OCI-LY1 (cell line): ENCODE measurements around the gene FTO.

ENCODE experiments used
- H2AFZ ChIP-seq: fragments of 200-600 bp; sonication (generic), shearing (Covaris generic); 2 replicates; pipeline ENCODE4 v1.6.0; 2014; ENCODE audit warnings: antibody characterized with exemption, mild to moderate bottlenecking, low read length
- H3F3A ChIP-seq: fragments of 200-600 bp; sonication (generic), shearing (Covaris generic); 2 replicates; pipeline ENCODE4 v1.6.0; 2014; ENCODE audit warnings: mild to moderate bottlenecking, antibody characterized with exemption, low read length, moderate library complexity; ENCODE audit not compliant: insufficient read depth
- H3K27ac ChIP-seq: fragments of 200-600 bp; sonication (generic); 2 replicates; pipeline ENCODE4 v1.5.1; 2014; ENCODE audit warnings: low read length, mixed run types, mild to moderate bottlenecking, low read depth; ENCODE audit not compliant: poor library complexity, severe bottlenecking
- H3K27me3 ChIP-seq: fragments of 200-600 bp; sonication (generic); 2 replicates; pipeline ENCODE4 v1.6.0; 2014; ENCODE audit warnings: antibody characterized with exemption, mild to moderate bottlenecking, low read length, moderate library complexity; ENCODE audit not compliant: insufficient read depth
- H3K36me3 ChIP-seq: fragments of 200-600 bp; sonication (generic); 2 replicates; pipeline ENCODE4 v1.6.1; 2014; ENCODE audit warnings: mild to moderate bottlenecking, antibody characterized with exemption, low read length, moderate library complexity, mixed read lengths; ENCODE audit not compliant: insufficient read depth
- H3K4me1 ChIP-seq: fragments of 200-600 bp; sonication (generic); 2 replicates; pipeline ENCODE4 v1.5.1; 2014; ENCODE audit warnings: mild to moderate bottlenecking, low read length, moderate library complexity; ENCODE audit not compliant: insufficient read depth, severe bottlenecking
- H3K4me2 ChIP-seq: fragments of 200-600 bp; sonication (generic), shearing (Covaris generic); 2 replicates; pipeline ENCODE4 v1.6.1; 2014; ENCODE audit warnings: low read length
- H3K4me3 ChIP-seq: fragments of 200-600 bp; sonication (generic); 2 replicates; pipeline ENCODE4 v1.5.1; 2014; ENCODE audit warnings: low read length, low read depth, mild to moderate bottlenecking, mixed read lengths; ENCODE audit not compliant: poor library complexity, severe bottlenecking
- H3K79me2 ChIP-seq: fragments of 200-600 bp; shearing (Covaris generic); 2 replicates; pipeline ENCODE4 v1.6.1; 2016; ENCODE audit warnings: mixed run types, low read length, mixed read lengths; ENCODE audit not compliant: insufficient read depth
- H3K9ac ChIP-seq: fragments of 200-600 bp; sonication (generic), shearing (Covaris generic); 2 replicates; pipeline ENCODE4 v1.6.1; 2014; ENCODE audit warnings: mild to moderate bottlenecking, low read length, mixed read lengths
- H3K9me2 ChIP-seq: fragments of 200-600 bp; sonication (generic), shearing (Covaris generic); 2 replicates; pipeline ENCODE4 v1.6.1; 2014; ENCODE audit warnings: low read depth, mild to moderate bottlenecking, low read length, mixed read lengths
- H3K9me3 ChIP-seq: fragments of 200-600 bp; shearing (Covaris generic); 2 replicates; pipeline ENCODE4 v1.6.1; 2014; ENCODE audit warnings: low read length, mixed read lengths
- H4K20me1 ChIP-seq: fragments of 200-600 bp; sonication (generic), shearing (Covaris generic); 2 replicates; pipeline ENCODE4 v1.6.0; 2016; ENCODE audit warnings: mild to moderate bottlenecking, low read length; ENCODE audit not compliant: insufficient read depth
- EZH2 ChIP-seq: fragments of 200-600 bp; sonication (generic), shearing (Covaris generic); IDR thresholded peaks from 2 replicates; pipeline ENCODE4 v1.8.0; 2017; ENCODE audit warnings: borderline replicate concordance, mixed run types, mild to moderate bottlenecking, antibody characterized with exemption, low read length, moderate library complexity, mixed read lengths
- TF ChIP-seq, protein P1 (sequence below): fragments of 200-600 bp; sonication (generic), shearing (Covaris generic); IDR thresholded peaks from 2 replicates; pipeline ENCODE4 v1.5.1; 2017; ENCODE audit warnings: mild to moderate bottlenecking, antibody characterized with exemption, low read length, moderate library complexity, mixed read lengths

FTO gene

DNA sequence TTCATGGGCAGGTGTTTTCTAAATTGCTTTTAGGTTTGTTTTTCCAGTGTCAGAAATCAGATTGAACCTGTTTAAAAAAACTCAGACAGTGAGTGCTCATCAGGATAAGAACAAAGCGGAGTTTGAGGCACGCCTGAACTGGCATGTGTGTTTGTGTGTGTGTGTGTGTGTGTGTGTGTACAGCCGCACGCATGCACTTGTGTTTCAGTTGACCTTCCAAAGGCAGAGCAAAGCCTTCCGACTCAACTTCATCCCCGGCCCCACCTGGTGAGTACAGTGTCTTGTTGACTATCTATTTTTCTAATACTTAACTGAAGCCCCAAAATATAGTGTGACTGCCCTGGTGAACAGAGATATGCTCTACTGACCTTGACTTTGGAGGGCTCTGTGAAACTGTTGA, 357.5 kb downstream of the FTO start:
- no peaks in the 10 kb centered on the region for H3F3A ChIP-seq
- no peak for TF ChIP-seq EZH2
- TF ChIP-seq, protein P1, sequence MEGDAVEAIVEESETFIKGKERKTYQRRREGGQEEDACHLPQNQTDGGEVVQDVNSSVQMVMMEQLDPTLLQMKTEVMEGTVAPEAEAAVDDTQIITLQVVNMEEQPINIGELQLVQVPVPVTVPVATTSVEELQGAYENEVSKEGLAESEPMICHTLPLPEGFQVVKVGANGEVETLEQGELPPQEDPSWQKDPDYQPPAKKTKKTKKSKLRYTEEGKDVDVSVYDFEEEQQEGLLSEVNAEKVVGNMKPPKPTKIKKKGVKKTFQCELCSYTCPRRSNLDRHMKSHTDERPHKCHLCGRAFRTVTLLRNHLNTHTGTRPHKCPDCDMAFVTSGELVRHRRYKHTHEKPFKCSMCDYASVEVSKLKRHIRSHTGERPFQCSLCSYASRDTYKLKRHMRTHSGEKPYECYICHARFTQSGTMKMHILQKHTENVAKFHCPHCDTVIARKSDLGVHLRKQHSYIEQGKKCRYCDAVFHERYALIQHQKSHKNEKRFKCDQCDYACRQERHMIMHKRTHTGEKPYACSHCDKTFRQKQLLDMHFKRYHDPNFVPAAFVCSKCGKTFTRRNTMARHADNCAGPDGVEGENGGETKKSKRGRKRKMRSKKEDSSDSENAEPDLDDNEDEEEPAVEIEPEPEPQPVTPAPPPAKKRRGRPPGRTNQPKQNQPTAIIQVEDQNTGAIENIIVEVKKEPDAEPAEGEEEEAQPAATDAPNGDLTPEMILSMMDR: no peak
- no peak overlapping the region for H2AFZ ChIP-seq
- no peak overlapping the region for H3K4me2 ChIP-seq
- no peaks in the 10 kb centered on the region for H4K20me1 ChIP-seq
- no peaks in the 10 kb centered on the region for H3K4me1 ChIP-seq
- no peaks in the 10 kb centered on the region for H3K79me2 ChIP-seq
- H3K36me3 ChIP-seq: no peaks in the 10 kb centered on the region
- no peak overlapping the region for H3K9ac ChIP-seq
- H3K27ac ChIP-seq: no peak overlapping the region
- no peaks in the 10 kb centered on the region for H3K9me3 ChIP-seq
- no peaks in the 10 kb centered on the region for H3K27me3 ChIP-seq
- H3K9me2 ChIP-seq: no peaks in the 10 kb centered on the region
- H3K4me3 ChIP-seq: no peak overlapping the region

DNA sequence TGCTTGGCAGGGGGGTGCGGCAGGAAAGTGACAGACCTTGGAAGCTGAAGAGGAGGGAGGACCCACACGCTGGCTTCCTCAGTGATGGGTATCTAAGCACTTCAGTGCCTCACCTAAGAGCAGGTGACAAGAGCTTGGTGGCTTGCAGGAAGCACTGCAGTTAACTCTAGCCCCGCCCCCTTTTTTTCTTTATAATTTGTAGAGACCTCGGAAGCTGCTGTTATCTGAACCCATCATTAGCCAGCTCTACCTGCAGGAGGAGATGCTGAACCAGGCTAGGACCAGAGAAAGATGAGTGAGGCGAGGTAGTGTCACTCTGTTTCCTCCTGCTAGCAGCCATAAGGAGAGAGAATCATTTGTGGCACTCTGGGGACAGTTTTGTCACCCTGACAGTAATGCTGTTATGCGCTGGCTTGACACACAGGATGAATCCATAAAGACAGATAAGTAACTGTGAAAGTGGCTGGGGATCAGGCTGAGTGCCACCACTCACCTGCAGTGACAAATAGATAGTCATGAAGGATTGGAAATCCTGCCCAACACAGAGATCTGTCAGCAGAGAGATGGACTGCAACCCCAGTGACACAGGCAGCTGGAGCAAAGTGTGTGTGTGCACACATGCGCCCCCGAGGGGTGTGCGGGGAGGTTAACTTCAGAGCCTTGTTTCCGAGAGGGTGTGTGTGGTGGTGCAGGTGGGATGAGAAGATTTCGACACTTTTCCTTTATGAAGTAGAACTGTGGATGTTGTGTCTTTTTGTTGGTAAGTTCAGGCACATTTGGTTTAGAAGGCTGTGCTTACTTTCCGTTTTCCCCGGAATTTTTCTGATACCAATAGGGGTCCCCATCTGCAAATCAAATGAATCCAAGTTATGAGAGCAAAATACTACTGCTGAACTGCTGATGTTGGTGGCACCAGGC, 358.7 kb downstream of the FTO start:
- TF ChIP-seq EZH2: no peak
- TF ChIP-seq, protein P1: no peak

DNA sequence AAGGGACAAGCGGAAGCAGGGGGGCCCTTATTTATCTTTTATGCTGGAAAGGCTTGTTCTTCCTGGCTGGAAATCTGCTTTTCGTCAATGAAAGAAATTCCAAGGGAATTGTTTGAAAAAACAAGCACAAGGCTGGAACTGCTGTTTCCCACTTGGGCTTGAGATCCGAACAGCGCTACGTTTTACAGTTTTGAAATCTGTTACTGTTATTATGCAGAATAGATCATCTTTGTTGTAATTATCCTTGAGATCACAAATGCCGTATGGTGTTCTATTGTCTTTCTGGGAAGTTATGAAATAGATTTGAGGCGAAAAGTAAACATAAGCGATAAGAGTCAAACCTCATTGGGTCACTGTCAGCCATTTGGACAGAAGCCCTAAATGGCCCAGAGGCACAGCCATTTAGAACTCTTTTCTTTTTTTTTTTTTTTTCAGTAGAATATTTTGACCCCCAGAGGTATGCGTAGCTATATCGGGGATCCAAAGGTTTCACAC, 359.4 kb downstream of the FTO start:
- TF ChIP-seq, protein P1: no peak
- TF ChIP-seq EZH2: no peak
- H3K27me3 ChIP-seq: no peaks in the 10 kb centered on the region

More for the DNA sequence above, 358.7 kb downstream of the FTO start:
- no peak overlapping the region for H3K4me3 ChIP-seq
- no peaks in the 10 kb centered on the region for H3K27me3 ChIP-seq
- H2AFZ ChIP-seq: no peak overlapping the region
- no peak overlapping the region for H3K4me2 ChIP-seq
- no peaks in the 10 kb centered on the region for H3K9me3 ChIP-seq
- H3K9me2 ChIP-seq: no peaks in the 10 kb centered on the region
- no peaks in the 10 kb centered on the region for H3F3A ChIP-seq
- no peaks in the 10 kb centered on the region for H4K20me1 ChIP-seq
- H3K27ac ChIP-seq: no peak overlapping the region
- H3K4me1 ChIP-seq: no peaks in the 10 kb centered on the region
- H3K9ac ChIP-seq: no peak overlapping the region
- H3K36me3 ChIP-seq: no peaks in the 10 kb centered on the region
- H3K79me2 ChIP-seq: no peaks in the 10 kb centered on the region

More for the DNA sequence above, 359.4 kb downstream of the FTO start:
- Histone ChIP-seq H3K27ac (no peak overlapping the region), H4K20me1 (no peaks in the 10 kb centered on the region), H3K9ac (no peak overlapping the region), H3K4me3 (no peak overlapping the region), H3F3A (no peaks in the 10 kb centered on the region), H3K9me2 (no peaks in the 10 kb centered on the region), H3K79me2 (no peaks in the 10 kb centered on the region), H3K4me1 (no peaks in the 10 kb centered on the region), H2AFZ (no peak overlapping the region), H3K36me3 (no peaks in the 10 kb centered on the region), H3K4me2 (no peak overlapping the region), H3K9me3 (no peaks in the 10 kb centered on the region)
